Tibial nerve (tissue), 4 donors: ENCODE data around the gene STARD8.

Experiments used
- EP300 ChIP-seq, 2 donors: sonication (generic); formaldehyde crosslinking; IDR thresholded peaks; one replicate each; pipeline ENCODE4 v1.6.1; 2017; ENCODE audit warnings: antibody characterized with exemption in 2 of 2, mild to moderate bottlenecking in 1 of 2
- POLR2A ChIP-seq, 2 donors: fragments of 450-650 bp; IDR thresholded peaks; one replicate each; pipeline ENCODE4 v1.6.1; 2017; ENCODE audit warnings: antibody characterized with exemption in 2 of 2, mild to moderate bottlenecking in 2 of 2, moderate library complexity in 2 of 2
- TF ChIP-seq, protein P1 (sequence below), 5 experiments: fragments of 200-600 bp in 3 of 5; fragments of 450-650 bp in 2 of 5; sonication (generic) in 3 of 5; IDR thresholded peaks; one replicate each; pipeline ENCODE4 v1.5.1; 2016 to 2019; ENCODE audit warnings: antibody characterized with exemption in 5 of 5, mild to moderate bottlenecking in 3 of 5, moderate library complexity in 2 of 5

DNA sequence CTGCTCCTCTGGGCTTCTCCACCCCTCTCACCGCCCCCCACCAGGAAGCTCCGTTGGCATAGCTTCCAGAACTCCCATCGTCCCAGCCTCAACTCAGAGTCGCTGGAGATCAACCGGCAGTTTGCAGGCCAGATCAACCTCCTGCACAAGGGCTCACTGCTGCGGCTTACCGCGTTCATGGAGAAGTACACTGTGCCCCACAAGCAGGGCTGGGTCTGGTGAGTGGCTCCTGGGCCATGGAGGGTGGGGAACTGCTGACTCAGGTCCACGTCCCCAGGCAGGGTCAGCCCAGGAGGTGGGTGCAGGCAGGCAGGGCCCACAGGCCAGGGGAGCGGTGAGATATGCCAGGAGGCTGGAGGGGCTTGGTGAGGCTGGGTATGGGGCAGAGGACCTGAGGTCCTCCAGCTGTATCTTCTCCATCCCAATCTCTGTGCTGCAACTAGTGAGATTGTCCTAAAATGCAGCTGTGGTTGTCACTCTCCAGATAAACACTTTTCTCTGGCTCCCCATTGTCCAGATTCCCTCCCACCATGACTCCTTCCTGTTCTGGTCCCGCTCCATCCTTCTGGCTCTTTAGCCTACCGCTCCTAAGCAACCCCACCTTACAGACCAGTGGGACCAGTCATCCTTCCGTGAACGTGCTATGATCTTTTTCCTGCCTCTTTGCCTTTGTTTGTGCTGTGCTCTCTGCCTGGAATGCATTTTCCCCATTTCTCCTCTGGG, 71.9 kb downstream of the STARD8 start:
- TF ChIP-seq, protein P1, sequence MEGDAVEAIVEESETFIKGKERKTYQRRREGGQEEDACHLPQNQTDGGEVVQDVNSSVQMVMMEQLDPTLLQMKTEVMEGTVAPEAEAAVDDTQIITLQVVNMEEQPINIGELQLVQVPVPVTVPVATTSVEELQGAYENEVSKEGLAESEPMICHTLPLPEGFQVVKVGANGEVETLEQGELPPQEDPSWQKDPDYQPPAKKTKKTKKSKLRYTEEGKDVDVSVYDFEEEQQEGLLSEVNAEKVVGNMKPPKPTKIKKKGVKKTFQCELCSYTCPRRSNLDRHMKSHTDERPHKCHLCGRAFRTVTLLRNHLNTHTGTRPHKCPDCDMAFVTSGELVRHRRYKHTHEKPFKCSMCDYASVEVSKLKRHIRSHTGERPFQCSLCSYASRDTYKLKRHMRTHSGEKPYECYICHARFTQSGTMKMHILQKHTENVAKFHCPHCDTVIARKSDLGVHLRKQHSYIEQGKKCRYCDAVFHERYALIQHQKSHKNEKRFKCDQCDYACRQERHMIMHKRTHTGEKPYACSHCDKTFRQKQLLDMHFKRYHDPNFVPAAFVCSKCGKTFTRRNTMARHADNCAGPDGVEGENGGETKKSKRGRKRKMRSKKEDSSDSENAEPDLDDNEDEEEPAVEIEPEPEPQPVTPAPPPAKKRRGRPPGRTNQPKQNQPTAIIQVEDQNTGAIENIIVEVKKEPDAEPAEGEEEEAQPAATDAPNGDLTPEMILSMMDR (IDR thresholded peaks at IDR 0.05) = no peak
- TF ChIP-seq POLR2A (IDR thresholded peaks at IDR 0.05) (no peak), EP300 (IDR thresholded peaks at IDR 0.05) (no peak)
